ENCODE data around the gene ELN.

The ELN gene

DNA sequence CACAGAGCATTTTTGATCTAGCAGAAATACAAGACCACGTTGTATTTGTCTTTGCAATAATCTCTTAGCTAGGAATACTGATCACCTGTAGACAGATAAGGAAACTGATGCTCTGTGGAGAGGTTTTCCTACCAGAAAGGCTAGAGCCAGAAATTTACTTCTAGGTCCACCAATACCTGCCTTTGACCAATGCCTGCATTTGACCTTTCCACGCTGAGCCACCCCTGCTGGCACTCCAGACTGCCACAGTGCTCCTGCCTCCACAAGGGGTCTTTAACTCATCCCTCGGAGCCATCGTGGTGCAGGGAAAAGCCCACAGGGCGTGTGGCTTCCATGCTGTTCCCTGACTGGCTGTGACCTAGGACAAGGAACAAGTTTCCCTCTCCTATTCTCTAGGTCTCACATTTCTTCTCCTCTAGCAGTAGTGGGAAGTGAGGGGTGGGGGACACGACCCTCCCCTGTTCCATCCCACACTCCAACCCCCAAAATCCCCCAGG is 1.5 kb upstream of the ELN start:
- DNase-seq: no peak

DNA sequence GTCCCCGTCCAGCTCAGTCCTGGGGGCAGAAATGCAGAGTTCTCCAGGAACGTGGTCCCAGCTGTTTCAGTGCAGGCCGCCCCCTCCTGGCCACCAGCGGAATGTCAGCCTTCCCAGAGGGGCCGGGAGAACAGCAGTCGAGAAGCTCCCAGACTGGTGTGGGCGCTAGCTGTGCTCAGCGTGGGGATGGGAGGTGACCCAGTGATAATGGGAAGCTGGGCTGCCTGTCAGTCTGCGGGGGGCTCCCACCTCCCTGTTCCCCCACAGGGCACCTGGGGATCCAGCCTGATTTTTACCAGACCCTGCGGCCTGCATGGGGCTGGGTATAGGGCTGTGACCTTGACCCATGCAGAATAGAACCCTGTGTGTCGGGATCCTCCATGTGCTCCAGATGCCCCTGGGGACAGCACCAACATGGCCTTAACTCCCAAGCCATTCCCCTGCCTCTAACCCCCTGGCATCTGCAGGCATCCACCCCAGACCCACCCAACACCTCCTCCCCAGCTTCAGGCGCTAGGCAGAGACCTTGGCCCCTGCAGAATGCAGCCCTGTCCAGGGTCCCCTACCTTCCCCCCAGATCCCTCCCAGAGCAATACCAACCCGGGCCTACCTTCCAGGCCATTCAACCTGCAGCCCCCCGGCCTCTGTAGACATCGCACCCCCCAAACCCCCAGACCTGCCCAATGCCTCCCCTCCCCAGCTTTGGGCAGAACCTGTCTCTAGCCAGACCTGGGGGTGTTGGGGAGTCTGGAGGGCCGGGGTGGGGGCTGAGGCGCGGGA is 880 bp upstream of the ELN start:
- DNase-seq: peak; percentile 19

DNA sequence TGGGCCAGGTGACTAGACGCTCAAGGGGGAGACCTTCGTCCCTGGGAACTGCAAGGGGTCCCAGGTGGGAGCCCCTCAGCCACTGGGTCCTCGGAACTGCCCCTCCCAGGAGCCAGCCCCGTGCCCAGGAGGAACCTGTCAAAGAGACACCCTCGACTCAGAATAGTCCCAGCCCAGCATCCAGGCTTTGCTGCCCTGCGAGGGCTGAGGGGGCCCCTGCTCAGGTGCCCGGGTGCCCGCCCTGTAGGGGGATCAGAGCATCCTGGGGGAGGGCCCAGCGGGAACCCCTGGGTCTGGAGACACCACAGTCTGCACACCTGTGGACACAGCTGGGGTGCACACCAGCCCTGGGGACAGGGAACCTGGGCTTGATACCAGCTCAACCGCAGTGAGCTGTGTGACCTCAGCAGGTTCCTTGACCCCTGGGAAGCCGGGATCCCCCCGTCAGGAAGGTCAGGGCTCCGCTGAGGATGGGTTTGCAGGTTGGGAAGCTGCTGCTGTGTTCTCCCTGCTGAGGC is 407 bp downstream of the ELN start:
- DNase-seq: no peak

- no peak for DNase-seq
Measured at GRCh38 chr7:74029089-74029785, 1.3 kb downstream of the ELN start.

- DNase-seq: no peak
Measured at GRCh38 chr7:74029991-74030415, 2.0 kb downstream of the ELN start.

DNA sequence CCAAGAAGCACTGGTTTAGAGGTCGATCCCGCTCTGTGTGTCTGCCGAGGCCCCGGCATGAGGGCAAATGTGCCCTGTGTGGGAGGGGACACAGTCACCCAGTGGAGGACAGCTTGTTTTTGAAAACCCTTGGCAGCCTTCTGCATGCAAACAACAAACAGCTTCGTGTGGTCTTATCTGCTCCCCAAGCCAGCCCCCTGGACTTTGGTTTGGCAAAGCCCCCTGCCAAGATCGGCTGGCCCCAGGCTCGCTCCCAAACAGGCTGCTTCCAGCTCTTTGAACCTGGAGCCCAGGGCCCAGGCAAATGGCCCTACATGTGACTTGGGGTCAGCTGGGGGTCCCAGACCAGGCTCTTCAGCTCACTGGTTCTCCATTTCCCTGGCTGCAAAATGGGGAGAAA is 2.9 kb downstream of the ELN start:
- no peak for DNase-seq

- DNase-seq: no peak
Measured at GRCh38 chr7:74031403-74032190, 3.6 kb downstream of the ELN start.

DNA sequence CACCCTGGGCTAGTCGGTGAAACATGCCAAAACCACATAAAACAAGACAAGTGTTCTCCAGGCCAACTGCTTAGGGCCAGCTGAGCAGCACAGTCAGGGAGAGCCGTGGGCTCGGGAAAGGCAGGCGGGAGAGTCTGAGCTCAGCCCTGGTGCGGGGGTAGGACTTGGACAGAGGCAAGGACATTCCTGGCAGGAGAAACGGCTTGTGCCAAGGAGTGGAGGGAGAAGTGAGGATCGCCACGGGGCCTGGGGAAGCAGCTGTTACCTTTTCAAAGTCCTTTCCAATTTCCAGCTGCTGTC is 4.2 kb downstream of the ELN start:
- no peak for DNase-seq

- no peak for DNase-seq
Measured at GRCh38 chr7:74032624-74033371, 4.8 kb downstream of the ELN start.

DNA sequence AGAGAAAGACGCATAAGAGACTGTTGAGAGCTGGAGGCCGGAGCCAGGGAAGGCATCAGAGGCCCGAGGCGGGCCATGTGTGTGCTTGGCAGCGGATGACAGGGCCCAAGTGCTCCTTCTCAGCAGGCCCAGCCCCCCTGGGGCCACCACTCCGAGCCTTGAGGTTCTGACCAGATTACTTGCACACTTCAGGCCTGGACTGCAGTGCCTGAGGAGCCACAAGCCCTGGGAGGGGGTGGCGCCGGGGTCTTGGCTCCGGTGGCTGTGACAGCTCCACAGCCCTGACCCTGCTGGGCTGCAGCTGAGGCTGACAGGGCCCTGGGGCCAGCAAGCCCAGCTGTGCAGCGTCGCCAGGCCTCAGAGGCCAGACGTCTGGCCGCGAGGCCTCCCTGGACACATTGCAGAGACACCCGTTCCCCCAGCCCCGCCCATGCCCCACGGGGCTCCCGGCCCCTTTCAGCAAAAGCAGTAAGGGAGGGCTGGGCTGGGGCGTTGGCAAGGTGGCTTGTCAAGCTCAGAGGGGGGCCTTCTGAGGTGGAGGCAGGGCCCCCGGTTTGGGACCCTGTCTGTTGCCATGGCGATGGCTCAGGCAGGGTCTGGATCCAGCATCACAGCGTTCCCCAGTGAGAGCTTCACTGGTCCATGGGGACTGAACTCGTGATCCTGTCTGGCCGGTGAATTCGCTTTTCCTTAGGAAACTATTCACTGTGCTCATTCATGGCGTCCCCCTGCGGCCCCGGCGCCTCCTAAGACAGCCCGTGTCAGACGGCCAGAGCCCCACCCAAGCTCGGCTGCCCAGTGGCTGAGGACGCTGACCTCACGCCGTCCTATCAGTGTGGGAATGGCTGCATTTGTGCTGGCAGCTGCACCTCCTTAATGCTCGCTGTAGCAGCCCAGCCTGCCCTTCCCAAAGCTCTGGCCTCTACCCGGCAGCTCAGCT is 5.7 kb downstream of the ELN start:
- DNase-seq: no peak

DNA sequence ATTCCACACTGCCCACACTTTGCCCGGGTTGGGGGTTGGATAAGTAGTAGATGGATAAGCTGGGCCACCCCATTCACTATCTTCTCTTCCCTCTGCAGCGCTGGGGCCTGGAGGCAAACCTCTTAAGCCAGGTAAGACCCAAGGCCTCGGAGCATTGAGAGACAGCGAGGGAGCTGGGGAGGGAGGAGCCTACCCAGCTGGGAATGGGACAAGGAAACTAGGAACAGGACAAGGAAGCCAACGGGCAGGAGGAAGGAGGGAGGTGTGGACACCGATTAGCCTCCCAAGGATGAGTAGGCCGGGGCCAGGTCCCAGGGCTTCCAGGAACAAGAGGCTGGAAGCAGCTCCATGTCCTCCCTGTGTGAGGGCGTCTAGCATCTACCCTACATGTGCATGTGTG is 9.6 kb downstream of the ELN start:
- no peak for DNase-seq

DNA sequence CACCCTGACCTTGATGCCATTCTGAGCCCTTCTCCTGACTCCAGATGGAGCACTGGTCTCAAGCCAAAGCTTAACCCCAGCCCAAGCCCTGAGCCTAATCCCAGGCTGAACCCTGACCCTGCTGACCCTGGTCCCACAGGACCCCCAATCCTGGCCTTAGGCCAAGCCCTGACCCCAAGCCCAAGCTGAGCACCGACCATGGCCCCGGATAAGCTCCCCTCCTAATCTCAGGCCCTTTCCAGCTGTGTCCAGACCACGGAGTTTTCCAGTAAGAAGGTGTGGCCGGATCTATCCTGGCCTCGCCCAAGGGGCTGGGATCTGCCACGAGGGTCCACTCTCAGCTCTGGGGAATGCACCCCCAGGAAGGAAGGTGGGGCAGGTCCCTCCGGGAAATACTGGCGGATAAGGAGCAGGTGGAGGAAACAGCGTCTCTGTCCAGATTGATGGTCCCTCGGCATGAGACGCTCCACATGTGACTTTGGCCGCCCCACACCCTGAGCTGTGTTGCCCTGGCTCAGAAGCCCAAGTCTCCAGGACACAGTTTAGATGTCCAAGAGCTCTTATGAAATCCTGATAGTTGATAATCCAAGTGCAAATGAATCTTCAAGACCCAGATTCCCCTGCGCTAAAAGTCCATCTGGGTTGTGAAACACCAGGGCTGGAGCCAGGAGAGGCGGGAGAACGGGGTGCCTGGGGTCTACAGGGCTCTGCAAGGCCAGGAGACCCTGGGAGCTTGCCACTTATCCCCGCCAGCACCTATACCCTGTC is 10.4 kb downstream of the ELN start:
- DNase-seq: no peak

- DNase-seq: no peak
Measured at GRCh38 chr7:74039337-74039736, 11.4 kb downstream of the ELN start.

- no peak for DNase-seq
Measured at GRCh38 chr7:74040101-74040790, 12.3 kb downstream of the ELN start.

GRCh38 chr7:74040791-74041520 is 13.0 kb downstream of the ELN start:
- no peak for DNase-seq

DNA sequence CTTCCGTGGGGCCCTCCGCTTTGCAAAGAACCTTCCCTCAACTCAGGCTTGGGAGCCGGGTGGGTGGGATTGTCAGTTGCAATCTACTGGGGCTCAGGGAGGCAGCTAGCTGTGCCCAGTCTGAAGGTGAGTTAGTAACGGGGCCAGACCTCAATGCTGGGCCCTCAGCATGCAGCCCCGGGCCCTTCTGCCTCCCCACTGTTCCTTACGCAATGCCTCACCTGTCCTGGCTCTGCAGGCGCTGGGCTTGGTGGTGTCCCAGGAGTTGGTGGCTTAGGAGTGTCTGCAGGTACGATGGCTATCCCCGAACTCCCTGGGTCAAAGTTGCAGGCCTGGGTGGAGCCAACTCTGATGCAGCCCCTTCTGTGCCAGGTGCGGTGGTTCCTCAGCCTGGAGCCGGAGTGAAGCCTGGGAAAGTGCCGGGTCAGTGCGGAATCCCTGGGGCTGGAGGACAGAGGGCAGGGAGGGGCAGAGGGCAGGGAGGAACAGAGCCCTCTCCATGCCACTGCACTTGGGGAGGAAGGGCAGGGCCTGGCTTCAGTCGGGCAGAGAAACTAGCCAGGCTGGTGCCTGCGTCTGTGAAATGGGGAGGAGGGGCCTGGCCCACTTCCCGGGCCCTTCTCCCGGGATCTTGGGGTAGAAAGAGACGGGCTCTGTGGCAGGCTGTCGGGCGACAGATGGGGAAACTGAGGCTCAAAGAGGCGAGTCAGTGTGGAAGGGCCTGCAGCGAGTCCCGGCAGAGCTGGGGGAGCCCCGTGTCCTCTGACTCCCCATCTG is 15.0 kb downstream of the ELN start:
- no peak for DNase-seq

DNA sequence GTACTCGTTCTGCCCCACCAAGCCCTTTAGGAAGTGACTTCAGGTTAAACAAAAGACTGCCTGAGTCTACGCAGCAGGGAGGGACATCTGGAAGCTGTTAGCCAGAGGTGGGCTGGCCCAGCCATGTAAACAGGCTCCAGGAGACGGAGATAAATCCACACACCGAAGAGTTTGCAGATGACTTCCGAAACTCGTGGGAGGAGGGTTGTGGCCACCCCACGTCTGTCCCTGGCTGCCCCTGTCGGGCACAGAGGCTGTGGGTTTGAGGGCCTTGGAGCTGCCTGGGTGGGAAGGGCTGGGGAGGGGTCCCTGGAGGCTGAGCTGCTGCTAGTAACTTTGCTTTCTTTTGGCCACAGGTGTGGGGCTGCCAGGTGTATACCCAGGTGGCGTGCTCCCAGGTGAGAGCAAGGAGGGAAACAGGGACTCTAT is 15.6 kb downstream of the ELN start:
- no peak for DNase-seq
